Kidney (tissue), 14 donors: ENCODE measurements around the gene DNAJC9. TPM values are rescaled to one million over a fixed set of nuclear protein-coding genes. Genes with fewer than 3 reads are reported as not detected.

Source experiments
- DNase-seq, 5 donors: peaks; one replicate each; pipeline ENCODE4 v3.0.0-alpha.2; 2013 to 2020
- FAIRE-seq: peaks from 2 replicates; lab custom pipeline; 2012; peaks lifted over from hg19 to GRCh38; lab: Jason Lieb, UNC
- H3K27ac ChIP-seq, 2 donors: one replicate each; pipeline ENCODE4 v1.7.0; 2013; ENCODE audit warnings: low read depth in 2 of 2, low read length in 2 of 2, inconsistent platforms in 1 of 2
- H3K27me3 ChIP-seq: one replicate; pipeline ENCODE4 v1.7.1; 2013; ENCODE audit warnings: low read length, inconsistent platforms; ENCODE audit not compliant: control insufficient read depth, insufficient read depth
- H3K36me3 ChIP-seq, 3 donors: one replicate each; pipeline versions ENCODE4 v1.7.0 to v1.7.1; 2013; ENCODE audit warnings: low read length in 3 of 3, control low read depth in 1 of 3, inconsistent platforms in 1 of 3; ENCODE audit not compliant: insufficient read depth in 3 of 3, control insufficient read depth in 2 of 3
- H3K4me1 ChIP-seq, 3 donors: one replicate each; pipeline versions ENCODE4 v1.7.0 to v1.7.1; 2013; ENCODE audit warnings: low read length in 3 of 3, inconsistent platforms in 1 of 3, low read depth in 1 of 3; ENCODE audit not compliant: control insufficient read depth in 2 of 3, insufficient read depth in 2 of 3
- H3K4me3 ChIP-seq, 3 donors: one replicate each; pipeline versions ENCODE4 v1.7.0 to v1.8.1; 2013; ENCODE audit warnings: low read length in 3 of 3, control low read depth in 1 of 3, inconsistent platforms in 1 of 3
- H3K9ac ChIP-seq, 3 donors: one replicate each; pipeline versions ENCODE4 v1.7.0 to v1.7.1; 2013; ENCODE audit warnings: low read length in 3 of 3, control low read depth in 1 of 3, inconsistent platforms in 1 of 3
- H3K9me3 ChIP-seq, 3 donors: one replicate each; pipeline versions ENCODE4 v1.7.0 to v1.7.1; 2013; ENCODE audit warnings: low read length in 3 of 3, control low read depth in 1 of 3, inconsistent platforms in 1 of 3; ENCODE audit not compliant: control insufficient read depth in 2 of 3, insufficient read depth in 1 of 3
- intact Hi-C: fragments of 100-400 bp; cut with DNase I; formaldehyde crosslinking; loops from one replicate; pipeline ENCODE4 v1.11.1; 2022
- polyA plus RNA-seq: library from polyadenylated mRNA; stranded (reverse); fragments of 350-450 nt; fragmentation: Illumina TruSeq; extraction: RNeasy Lipid Tissue Mini Kit (QIAGEN cat#74804); gene quantifications from one replicate; pipeline ENCODE4 v1.2.3, GENCODE V29; 2014; ENCODE audit warnings: low read depth, low replicate concordance; ENCODE audit not compliant: insufficient read depth
- total RNA-seq: library from RNA; stranded (reverse); fragmentation: NEBNext Ultra II Directional; extraction: Animal tissue kit (Norgen Biotek cat#: 25700); gene quantifications from one replicate; pipeline ENCODE4 v1.2.1, GENCODE V29; 2021
- TF ChIP-seq, protein P1 (sequence below): IDR thresholded peaks from 3 replicates; pipeline ENCODE4 v1.5.1; 2012; ENCODE audit warnings: mild to moderate bottlenecking, moderate library complexity, borderline replicate concordance; ENCODE audit not compliant: insufficient read depth; ENCODE audit errors: extremely low read depth
- donor health status: control.
- donor health status: control.
- donor health status: control.
- donor health status: control.
- donor health status: control.
- donor health status: DM: yes; HTN: yes; CAD: no.
- donor health status: Normal renal cell carcinoma (clear cell type).

Gene DNAJC9
- total and polyA plus RNA-seq, 2 donors from 2014 or later: 9.2 to 13.9 TPM

DNA sequence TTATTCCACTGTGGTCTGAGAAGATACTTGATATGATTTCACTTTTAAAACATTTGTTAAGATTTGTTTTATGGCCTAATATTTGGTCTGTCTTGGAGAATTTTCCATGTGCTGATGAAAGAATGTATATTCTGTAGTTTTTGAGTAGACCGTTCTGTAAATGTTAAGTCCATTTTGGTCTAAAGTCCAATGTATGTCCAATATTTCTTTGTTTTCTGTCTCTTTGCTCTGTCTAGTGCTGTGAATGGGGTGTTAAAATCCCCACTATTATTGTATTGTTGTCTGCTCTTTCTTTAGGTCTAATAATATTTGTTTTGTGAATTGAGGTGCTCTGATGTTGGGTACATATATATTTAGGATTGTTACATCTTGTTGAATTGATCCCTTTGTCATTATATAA, 31.3 kb downstream of the DNAJC9 start:
- Histone ChIP-seq H3K4me3 (no peak overlapping the region), H3K27me3 (no peaks in the 10 kb centered on the region), H3K4me1 (no peaks in the 10 kb centered on the region), H3K9me3 (no peaks in the 10 kb centered on the region), H3K36me3 (peaks cover 6 to 26% (median 9%) of the 10 kb centered on the region in 3 donors), H3K9ac (no peak overlapping the region), H3K27ac (no peak overlapping the region)
- intact Hi-C loops: no loop called here
- TF ChIP-seq, protein P1, sequence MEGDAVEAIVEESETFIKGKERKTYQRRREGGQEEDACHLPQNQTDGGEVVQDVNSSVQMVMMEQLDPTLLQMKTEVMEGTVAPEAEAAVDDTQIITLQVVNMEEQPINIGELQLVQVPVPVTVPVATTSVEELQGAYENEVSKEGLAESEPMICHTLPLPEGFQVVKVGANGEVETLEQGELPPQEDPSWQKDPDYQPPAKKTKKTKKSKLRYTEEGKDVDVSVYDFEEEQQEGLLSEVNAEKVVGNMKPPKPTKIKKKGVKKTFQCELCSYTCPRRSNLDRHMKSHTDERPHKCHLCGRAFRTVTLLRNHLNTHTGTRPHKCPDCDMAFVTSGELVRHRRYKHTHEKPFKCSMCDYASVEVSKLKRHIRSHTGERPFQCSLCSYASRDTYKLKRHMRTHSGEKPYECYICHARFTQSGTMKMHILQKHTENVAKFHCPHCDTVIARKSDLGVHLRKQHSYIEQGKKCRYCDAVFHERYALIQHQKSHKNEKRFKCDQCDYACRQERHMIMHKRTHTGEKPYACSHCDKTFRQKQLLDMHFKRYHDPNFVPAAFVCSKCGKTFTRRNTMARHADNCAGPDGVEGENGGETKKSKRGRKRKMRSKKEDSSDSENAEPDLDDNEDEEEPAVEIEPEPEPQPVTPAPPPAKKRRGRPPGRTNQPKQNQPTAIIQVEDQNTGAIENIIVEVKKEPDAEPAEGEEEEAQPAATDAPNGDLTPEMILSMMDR: no peak
- DNase-seq (no peak), FAIRE-seq (no peak)

DNA sequence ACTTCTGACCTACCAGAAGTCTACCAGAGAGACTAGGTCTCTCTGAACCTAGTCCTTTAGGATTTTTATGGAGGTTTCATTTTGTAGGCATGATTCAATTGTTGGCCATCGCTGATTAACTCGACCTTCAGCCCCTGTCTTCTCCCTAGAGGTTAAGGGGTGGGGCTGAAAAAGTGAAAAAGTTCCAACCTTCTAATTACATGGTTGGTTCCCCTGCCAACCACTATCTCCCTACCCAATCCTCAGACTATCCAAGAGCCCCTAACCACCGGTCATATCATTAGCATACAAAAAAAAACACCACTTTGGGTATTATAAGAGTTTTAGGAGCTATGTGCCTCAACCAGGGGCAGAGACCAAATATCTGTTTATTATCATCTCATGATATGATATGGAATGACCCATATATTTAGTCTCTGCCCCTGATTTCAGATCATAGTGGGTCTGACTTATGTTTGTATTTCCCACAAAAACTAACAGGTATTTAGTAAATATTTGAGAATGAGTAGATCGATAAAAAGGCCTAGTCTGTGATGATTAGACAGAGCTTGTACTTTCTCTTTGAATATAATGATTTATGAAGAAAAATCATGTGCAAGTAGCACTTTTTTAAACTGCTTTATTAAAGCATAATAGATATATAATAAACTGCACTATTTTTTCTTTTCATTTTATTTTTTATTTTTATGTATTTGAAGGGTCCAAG, 35.8 kb downstream of the DNAJC9 start:
- no peaks in the 10 kb centered on the region for H3K27me3 ChIP-seq
- FAIRE-seq (no peak), DNase-seq (no peak)
- H3K27ac ChIP-seq: no peak overlapping the region
- intact Hi-C loops: no loop called here
- H3K4me1 ChIP-seq: peaks cover 0 to 7% (median 0%) of the 10 kb centered on the region in 3 donors
- H3K4me3 ChIP-seq: no peak overlapping the region
- H3K9me3 ChIP-seq: no peaks in the 10 kb centered on the region
- TF ChIP-seq, protein P1: no peak
- peaks cover 0 to 18% (median 2%) of the 10 kb centered on the region in 3 donors for H3K36me3 ChIP-seq
- no peak overlapping the region for H3K9ac ChIP-seq

DNA sequence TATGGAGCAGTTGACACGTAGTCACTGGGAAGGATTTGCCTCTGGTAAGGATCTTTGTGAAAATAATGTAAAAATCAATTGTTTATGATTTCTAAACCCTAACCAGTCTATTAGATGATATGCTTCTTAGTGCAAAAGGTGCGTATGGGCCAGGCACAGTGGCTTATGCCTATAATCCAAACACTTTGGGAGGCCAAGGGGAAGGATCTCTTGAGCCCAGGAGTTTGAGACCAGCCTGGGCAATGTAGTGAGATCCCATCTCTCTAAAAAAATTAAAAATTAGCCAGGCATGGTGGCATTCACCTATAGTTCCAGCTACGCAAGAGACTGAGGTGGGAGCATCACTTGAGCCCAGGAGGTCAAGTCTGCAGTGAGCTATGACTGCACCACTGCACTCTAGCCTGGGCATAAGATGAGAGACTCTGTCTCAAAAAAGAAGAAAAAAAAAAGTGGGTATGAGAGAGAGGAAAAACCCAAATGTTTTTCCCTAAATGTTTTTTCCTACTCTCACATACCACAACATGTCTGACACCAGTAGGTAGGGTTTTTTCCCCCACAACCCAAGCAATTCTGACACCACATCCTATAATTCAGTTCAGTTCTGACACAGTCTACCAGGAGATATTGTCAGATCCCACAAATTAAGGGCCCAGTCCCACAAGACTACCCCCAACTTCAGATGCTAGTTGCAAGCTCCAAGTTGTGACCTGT, 36.5 kb downstream of the DNAJC9 start:
- Histone ChIP-seq H3K9me3 (no peaks in the 10 kb centered on the region), H3K27me3 (no peaks in the 10 kb centered on the region), H3K4me3 (no peak overlapping the region), H3K9ac (no peak overlapping the region), H3K4me1 (peaks cover 0 to 7% (median 0%) of the 10 kb centered on the region in 3 donors), H3K36me3 (peaks cover 0 to 17% (median 2%) of the 10 kb centered on the region in 3 donors), H3K27ac (no peak overlapping the region)
- no peak for FAIRE-seq
- no peak for DNase-seq
- intact Hi-C loops: no loop called here
- TF ChIP-seq, protein P1: no peak
